ENCODE measurements around the gene CDPF1. TPM values are rescaled to one million over a fixed set of nuclear protein-coding genes. Genes with fewer than 3 reads are reported as not detected.

CDPF1 gene
- total RNA-seq, 1 donor from 2014 or later: 22.1 TPM

- intact Hi-C loops (cut with DNase I): no loop called here
- H3K36me3 ChIP-seq: peaks cover 0 to 22% of the 10 kb centered on the region in 2 donors
- H3K4me1 ChIP-seq: no peaks in the 10 kb centered on the region
- DNase-seq (ENCODE audit: extremely low spot score in 2 of 2): no peak
- no peaks in the 10 kb centered on the region for H3K27me3 ChIP-seq
- no peak overlapping the region for H3K4me3 ChIP-seq
- H3K27ac ChIP-seq: no peak overlapping the region
- H3K9me3 ChIP-seq: no peaks in the 10 kb centered on the region
- TF ChIP-seq POLR2AphosphoS5 (IDR thresholded peaks at IDR 0.05; ENCODE audit: insufficient read depth in 1 of 2, low read depth in 1 of 2) (no peak), POLR2A (IDR thresholded peaks at IDR 0.05) (no peak), CTCF (IDR thresholded peaks at IDR 0.05) (no peak)
Measured at GRCh38 chr22:46233231-46233630, 16.9 kb downstream of the CDPF1 start.

GRCh38 chr22:46230262-46230901 lies 19.7 kb downstream of the CDPF1 start:
- DNase-seq (ENCODE audit: extremely low spot score in 2 of 2): no peak
- H3K27ac ChIP-seq: no peak overlapping the region
- no peaks in the 10 kb centered on the region for H3K9me3 ChIP-seq
- TF ChIP-seq POLR2A (IDR thresholded peaks at IDR 0.05) (no peak), CTCF (IDR thresholded peaks at IDR 0.05) (no peak), POLR2AphosphoS5 (IDR thresholded peaks at IDR 0.05; ENCODE audit: insufficient read depth in 1 of 2, low read depth in 1 of 2) (no peak)
- H3K4me1 ChIP-seq: no peaks in the 10 kb centered on the region
- H3K36me3 ChIP-seq: peaks cover 0 to 18% of the 10 kb centered on the region in 2 donors
- intact Hi-C loops (cut with DNase I): no loop called here
- H3K27me3 ChIP-seq: no peaks in the 10 kb centered on the region
- no peak overlapping the region for H3K4me3 ChIP-seq

DNA sequence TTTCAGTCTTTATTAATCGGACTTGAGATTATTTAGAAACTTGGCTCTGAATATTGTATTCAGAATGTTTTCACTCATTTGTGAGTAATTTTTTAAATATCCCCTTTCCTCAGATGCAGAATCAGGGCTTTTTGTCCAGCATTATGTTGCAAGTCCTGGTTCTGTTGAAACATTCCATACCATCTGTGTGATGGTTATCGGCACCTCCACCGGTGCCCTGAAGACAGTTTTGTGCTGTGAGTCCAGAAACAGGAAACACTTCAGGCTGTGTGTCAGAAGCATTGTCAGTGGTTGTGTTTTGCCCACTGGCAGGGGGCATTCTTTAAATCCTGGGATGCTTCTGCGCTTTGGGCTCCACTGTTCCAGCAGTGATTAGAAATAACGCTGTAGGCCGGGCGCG lies 20.4 kb downstream of the CDPF1 start:
- peaks cover 0 to 11% of the 10 kb centered on the region in 2 donors for H3K36me3 ChIP-seq
- H3K27me3 ChIP-seq: no peaks in the 10 kb centered on the region
- TF ChIP-seq POLR2AphosphoS5 (IDR thresholded peaks at IDR 0.05; ENCODE audit: insufficient read depth in 1 of 2, low read depth in 1 of 2) (no peak), POLR2A (IDR thresholded peaks at IDR 0.05) (no peak), CTCF (IDR thresholded peaks at IDR 0.05) (no peak)
- intact Hi-C loops (cut with DNase I): no loop called here
- H3K27ac ChIP-seq: no peak overlapping the region
- no peak overlapping the region for H3K4me3 ChIP-seq
- DNase-seq (ENCODE audit: extremely low spot score in 2 of 2): no peak
- no peaks in the 10 kb centered on the region for H3K4me1 ChIP-seq
- no peaks in the 10 kb centered on the region for H3K9me3 ChIP-seq

- H3K36me3 ChIP-seq: peaks cover 0 to 14% of the 10 kb centered on the region in 2 donors
Measured at GRCh38 chr22:46226577-46226976, 23.5 kb downstream of the CDPF1 start.

More at GRCh38 chr22:46226577-46226976, 23.5 kb downstream of the CDPF1 start:
- H3K27me3 ChIP-seq: no peaks in the 10 kb centered on the region
- TF ChIP-seq POLR2A (IDR thresholded peaks at IDR 0.05) (no peak), CTCF (IDR thresholded peaks at IDR 0.05) (no peak), POLR2AphosphoS5 (IDR thresholded peaks at IDR 0.05; ENCODE audit: insufficient read depth in 1 of 2, low read depth in 1 of 2) (no peak)
- DNase-seq (ENCODE audit: extremely low spot score in 2 of 2): no peak
- no peaks in the 10 kb centered on the region for H3K4me1 ChIP-seq
- no peaks in the 10 kb centered on the region for H3K9me3 ChIP-seq
- intact Hi-C loops (cut with DNase I): no loop called here
- H3K27ac ChIP-seq: no peak overlapping the region
- H3K4me3 ChIP-seq: no peak overlapping the region
